Adipose tissue (tissue), 3 donors: ENCODE results near the gene DLG2. TPM values are rescaled to one million over a fixed set of nuclear protein-coding genes. Genes with fewer than 3 reads are reported as not detected.
"Not testable (repeated sequence)": the region's sequence is repeated elsewhere in the genome, so short reads cannot be mapped to it uniquely, and the experiment has no call there.

Experiments
- H3K27ac ChIP-seq: one replicate; pipeline ENCODE4 v1.5.1; 2013; ENCODE audit warnings: low read depth, low read length
- WGBS, 3 donors: extraction: QIAGEN DNeasy Blood & Tissue Kit; methylation state at CpG; one replicate each; pipeline ENCODE4 v1.1.7; 2013; 5-methylcytosine and 5-hydroxymethylcytosine counted together
- polyA plus RNA-seq, 3 donors: library from polyadenylated mRNA; stranded (reverse); fragments of 200-250 nt; gene quantifications; one replicate each; pipeline ENCODE4 v1.2.3, GENCODE V29; 2013
- donor health status: healthy with polysubstance abuse.
- donor health status: Bipolar disorder and iron deficiency.
- donor health status: healthy.

Gene DLG2
- polyA plus RNA-seq, 3 donors = 0.51 to 1.7 (median 0.91) TPM

DNA sequence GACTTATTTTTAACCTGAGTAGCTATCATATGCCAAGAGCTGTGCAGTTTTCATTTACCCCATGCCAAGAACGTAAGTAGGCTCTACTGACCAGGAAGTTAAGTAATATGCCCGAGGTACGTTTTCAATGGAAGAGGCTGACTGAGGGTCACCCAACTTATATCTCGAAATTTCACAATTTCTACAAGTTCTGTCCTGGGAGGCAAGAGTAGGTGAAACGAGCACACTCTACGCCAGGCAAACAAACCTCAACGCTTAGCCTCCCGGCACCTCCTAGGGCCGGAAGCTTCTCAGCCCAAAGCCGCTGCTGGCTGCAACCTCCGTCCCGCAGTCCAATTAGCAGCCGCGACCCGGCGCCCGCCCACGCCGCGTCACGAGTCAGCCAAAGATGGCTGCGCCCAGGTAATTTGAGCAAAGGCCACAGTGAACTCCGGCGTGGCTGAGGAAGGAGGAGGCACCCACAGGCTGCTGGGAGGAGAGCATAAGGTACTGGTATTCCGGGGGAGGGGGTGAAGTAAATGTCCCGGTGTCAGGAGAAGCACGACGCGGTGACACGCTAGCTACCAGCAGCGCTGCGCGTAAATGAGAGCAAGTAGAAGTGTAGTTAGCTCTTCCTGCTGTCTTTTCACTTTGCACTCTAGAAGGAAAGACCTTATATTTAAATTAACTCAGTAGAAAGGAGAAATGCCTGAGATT lies 20.6 kb upstream of the DLG2 start, which contains the start of gene TMEM126A:
TMEM126A (plus strand) TSS at position 364 of the 696 bp plus-strand sequence. CDS start 2,289 bp downstream, outside the sequence.
- H3K27ac ChIP-seq = peak within 1 kb of the TSS; percentile 11
- 0 to 1% (median 0%) methylated on average over 33 of the region's 33 CpGs for WGBS, 3 donors

DNA sequence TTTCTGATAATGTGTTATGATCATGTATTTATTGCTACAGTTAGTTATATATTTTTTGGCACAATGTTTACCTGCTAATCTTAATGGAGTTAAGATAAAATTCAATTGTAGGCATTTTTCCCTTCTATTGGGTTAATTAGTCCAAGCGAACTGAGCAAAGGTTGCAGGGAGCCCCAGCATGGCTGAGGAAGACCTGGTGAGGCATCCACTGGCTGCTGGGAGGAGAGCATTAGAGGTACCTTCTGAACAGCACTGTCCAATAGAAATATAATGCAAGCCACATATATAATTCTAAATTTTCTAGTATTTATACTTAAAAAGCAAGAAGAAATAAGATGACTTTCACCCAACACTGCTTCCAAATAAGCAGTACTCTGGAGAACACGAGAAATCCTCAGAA lies 19.9 kb upstream of the DLG2 start:
- WGBS, 3 donors = 10 to 45% (median 39%) methylated on average over 2 of the region's 2 CpGs
- H3K27ac ChIP-seq = no peak overlapping the region

- WGBS, 3 donors = 25 to 48% (median 34%) methylated on average over 2 of the region's 2 CpGs
- H3K27ac ChIP-seq = no peak overlapping the region
These were observed 16.1 kb upstream of the DLG2 start for GRCh38 chr11:85643191-85643614.

DNA sequence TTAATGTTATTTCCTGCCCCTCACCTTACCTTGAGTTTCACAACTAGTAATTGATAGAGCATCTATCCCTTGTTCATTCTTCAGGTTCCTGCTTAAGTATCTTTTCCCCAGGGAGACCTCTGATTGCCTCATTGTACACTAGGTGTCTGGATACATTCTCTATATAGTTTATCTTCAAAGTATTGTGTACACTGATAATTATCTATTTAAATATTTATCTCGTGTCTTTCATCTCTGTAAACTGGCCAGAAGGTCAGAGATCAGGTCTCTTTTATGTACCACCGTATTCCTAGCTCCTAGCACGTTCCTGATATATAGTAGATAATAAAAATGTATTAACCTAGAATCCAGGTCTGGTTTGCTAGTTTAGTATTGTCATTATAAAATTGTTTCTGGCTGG lies 7.6 kb upstream of the DLG2 start:
- no peak overlapping the region for H3K27ac ChIP-seq
- 36 to 91% (median 90%) methylated on average over 3 of the region's 3 CpGs for WGBS, 3 donors

- WGBS, 3 donors = 1 to 2% (median 2%) methylated on average over 13 of the region's 13 CpGs
- peak overlapping the region; percentile 13 for H3K27ac ChIP-seq
These were observed 1.7 kb upstream of the DLG2 start for GRCh38 chr11:85628771-85629341.

DNA sequence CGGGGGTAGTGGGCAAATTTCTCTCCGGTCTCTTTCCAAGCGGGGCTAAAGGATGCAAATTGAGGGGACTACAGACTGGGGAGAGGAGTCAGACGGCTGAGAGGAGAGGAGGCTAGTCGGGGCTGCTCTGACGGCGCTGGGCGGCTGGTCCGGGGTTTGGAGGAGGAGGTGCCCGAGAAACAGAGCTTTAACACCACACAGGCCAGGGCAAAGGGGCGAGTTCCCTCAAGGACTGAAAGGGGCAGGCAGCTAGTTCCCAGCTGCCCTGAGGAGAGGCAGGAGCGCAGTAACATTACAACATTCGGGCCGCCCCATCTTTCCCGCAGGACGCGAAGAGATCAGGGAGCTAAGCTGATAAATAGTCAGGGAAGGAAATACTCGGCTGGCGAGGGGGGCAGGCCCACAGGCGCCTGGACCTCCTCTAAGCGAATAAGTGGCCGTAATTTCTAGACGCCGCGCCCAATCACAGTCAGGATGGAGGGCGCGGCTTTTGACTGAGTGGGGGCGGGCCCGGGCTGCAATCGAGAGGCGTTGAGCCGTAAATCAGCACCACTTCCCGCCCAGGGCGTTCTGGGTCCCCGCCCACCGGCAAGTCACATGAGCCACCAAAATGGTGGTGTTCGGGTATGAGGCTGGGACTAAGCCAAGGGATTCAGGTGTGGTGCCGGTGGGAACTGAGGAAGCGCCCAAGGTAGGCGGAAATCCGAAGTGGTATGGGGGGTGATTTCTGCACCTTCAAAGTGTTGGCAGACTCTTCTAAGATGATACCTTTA lies 1.0 kb upstream of the DLG2 start, which contains the start of gene TMEM126B:
TMEM126B (plus strand) TSS at position 596 of the 773 bp plus-strand sequence; CDS start at position 611, 15 bp downstream.
- 0 to 1% (median 0%) methylated on average over 41 of the region's 41 CpGs for WGBS, 3 donors
- peak within 1 kb of the TSS; percentile 78 for H3K27ac ChIP-seq

DNA sequence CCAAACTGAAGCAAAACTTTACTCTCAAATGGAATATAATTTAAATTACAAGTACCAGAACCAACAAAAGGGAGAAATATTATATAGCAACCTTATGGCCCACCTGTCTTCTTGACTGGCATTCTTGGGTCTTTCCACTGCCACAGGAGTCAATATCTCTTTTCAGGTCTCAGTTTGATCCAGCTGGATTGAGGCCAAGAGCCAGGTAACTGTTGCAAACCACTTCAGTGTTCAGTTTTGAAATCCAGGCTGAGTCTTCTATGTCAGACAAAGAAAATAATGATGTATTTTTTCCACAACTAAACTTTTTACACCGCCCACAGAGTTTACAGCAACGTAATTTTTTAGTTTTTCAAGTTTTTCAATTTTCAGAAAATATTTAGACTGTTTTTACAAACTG lies 648 bp downstream of the DLG2 start:
- no peak overlapping the region for H3K27ac ChIP-seq
- 51 to 67% (median 56%) methylated on average over 2 of the region's 2 CpGs for WGBS, 3 donors

GRCh38 chr11:85620256-85620655 lies 6.9 kb downstream of the DLG2 start:
- 57 to 72% (median 72%) methylated on average over 3 of the region's 3 CpGs for WGBS, 3 donors
- no peak overlapping the region for H3K27ac ChIP-seq

DNA sequence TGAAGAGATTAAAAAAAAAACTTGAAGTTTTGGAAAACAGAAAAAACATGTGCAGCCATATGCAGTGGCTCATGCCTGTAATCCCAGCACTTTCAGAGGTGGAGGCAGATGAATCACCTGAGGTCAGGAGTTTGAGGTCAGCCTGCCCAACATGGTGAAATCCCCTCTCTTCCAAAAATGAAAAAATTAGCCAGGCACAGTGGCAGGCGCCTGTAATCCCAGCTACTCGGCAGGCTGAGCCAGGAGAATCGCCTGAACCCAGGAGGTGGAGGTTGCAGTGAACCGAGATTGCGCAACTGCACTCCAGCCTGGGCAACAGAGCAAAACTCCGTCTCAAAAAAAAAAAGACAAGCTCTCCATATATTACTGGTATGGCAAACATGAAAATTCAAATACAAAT lies 7.6 kb downstream of the DLG2 start:
- WGBS, 3 donors = 79 to 86% (median 80%) methylated on average over 6 of the region's 6 CpGs
- no peak overlapping the region for H3K27ac ChIP-seq

- 66 to 75% (median 70%) methylated on average over 2 of the region's 2 CpGs for WGBS, 3 donors
- H3K27ac ChIP-seq = not testable (repeated sequence)
These were observed 15.5 kb downstream of the DLG2 start for GRCh38 chr11:85611643-85612042.

DNA sequence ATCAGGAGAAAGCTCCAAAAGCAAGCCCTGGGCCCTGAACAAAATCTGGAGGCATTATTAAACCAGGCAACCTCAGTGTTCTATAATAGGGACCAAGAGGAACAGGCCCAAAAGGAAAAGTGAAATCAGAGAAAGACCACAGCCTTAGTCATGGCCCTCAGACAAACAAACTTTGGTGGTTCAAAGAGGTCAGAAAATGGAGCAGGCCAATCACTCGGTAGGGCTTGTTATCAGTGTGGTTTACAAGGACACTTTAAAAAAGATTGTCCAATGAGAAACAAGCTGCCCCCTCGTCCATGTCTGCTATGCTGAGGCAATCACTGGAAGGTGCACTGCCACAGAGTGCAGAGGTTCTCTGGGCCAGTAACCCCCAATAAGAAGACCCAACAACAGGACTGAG lies 17.9 kb downstream of the DLG2 start:
- WGBS, 3 donors = 73 to 93% (median 75%) methylated on average over 2 of the region's 2 CpGs
- not testable (repeated sequence) for H3K27ac ChIP-seq

- H3K27ac ChIP-seq = not testable (repeated sequence)
These were observed 18.5 kb downstream of the DLG2 start for GRCh38 chr11:85608621-85609020.

- WGBS, 3 donors = 94 to 97% (median 95%) methylated on average over 3 of the region's 3 CpGs
- H3K27ac ChIP-seq = not testable (repeated sequence)
These were observed 20.9 kb downstream of the DLG2 start for GRCh38 chr11:85606237-85606636.

DNA sequence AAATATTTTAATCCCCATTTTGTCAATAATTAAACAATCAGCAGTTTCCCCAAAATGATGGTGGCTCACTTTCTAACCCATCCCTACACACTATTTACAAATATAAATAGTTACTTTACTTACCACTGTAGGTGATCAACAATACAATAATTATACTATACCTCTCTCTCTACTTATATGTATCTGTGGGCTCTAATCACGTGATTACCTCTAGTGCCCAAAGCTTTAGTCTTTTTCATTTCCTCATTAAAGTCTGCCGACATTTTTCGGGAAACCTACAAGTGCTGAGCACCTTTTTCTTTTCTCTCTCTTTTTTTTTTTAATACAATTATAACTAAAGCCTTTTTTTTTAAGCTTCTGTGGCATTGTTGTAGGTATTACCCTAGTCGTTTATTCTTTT lies 23.9 kb downstream of the DLG2 start:
- H3K27ac ChIP-seq = no peak overlapping the region
- 85 to 93% (median 88%) methylated on average over 4 of the region's 4 CpGs for WGBS, 3 donors

GRCh38 chr11:85602526-85603213 lies 24.5 kb downstream of the DLG2 start:
- 88 to 97% (median 92%) methylated on average over 2 of the region's 2 CpGs for WGBS, 3 donors
- H3K27ac ChIP-seq = no peak overlapping the region

- no peak overlapping the region for H3K27ac ChIP-seq
- WGBS, 3 donors = 60 to 69% (median 66%) methylated on average over 5 of the region's 5 CpGs
These were observed 28.1 kb downstream of the DLG2 start for GRCh38 chr11:85599083-85599482.

GRCh38 chr11:85596886-85597285 lies 30.3 kb downstream of the DLG2 start:
- WGBS, 3 donors = 69 to 75% (median 74%) methylated on average over 2 of the region's 2 CpGs
- H3K27ac ChIP-seq = no peak overlapping the region

- H3K27ac ChIP-seq = no peak overlapping the region
These were observed 31.8 kb downstream of the DLG2 start for GRCh38 chr11:85595285-85595884.
